H1 (cell line): ENCODE results near the gene USP3. TPM values are rescaled to one million over a fixed set of nuclear protein-coding genes. Genes with fewer than 3 reads are reported as not detected.

Experiments
- CTCF ChIA-PET: fragments of 300-600 bp; sonication (Branson Sonifier 250); formaldehyde crosslinking; loops from one replicate; lab custom pipeline; 2021; ENCODE audit not compliant: partially characterized antibody; lab: Charles Lee
- POLR2A ChIA-PET: fragments of 300-600 bp; sonication (Branson Sonifier 250); formaldehyde crosslinking; loops from one replicate; lab custom pipeline; 2021; ENCODE audit warnings: inconsistent platforms; ENCODE audit not compliant: partially characterized antibody; lab: Charles Lee
- DNase-seq, 2 experiments: peaks; one replicate each; pipeline versions ENCODE4 v3.0.0 to v3.0.0-alpha.2; 2010 to 2022; ENCODE audit warnings: low spot score in 2 of 2, low read depth in 1 of 2, mixed read lengths in 1 of 2
- FAIRE-seq: peaks from 2 replicates; lab custom pipeline; 2011; peaks lifted over from hg19 to GRCh38; lab: Jason Lieb, UNC
- H2AFZ ChIP-seq: 2 replicates; pipeline ENCODE4 v1.8.1; 2012; ENCODE audit warnings: low read length, inconsistent platforms
- H2AK5ac ChIP-seq: 2 replicates; pipeline ENCODE4 v1.6.1; 2013; ENCODE audit warnings: low read depth, low read length
- H2BK120ac ChIP-seq: replicated peaks from 2 replicates; pipeline ENCODE3; 2013; ENCODE audit warnings: low read depth, low read length, inconsistent platforms
- H2BK12ac ChIP-seq: 2 replicates; pipeline ENCODE4 v1.6.1; 2013; ENCODE audit warnings: low read depth, low read length
- H2BK15ac ChIP-seq: 2 replicates; pipeline ENCODE4 v1.6.1; 2013; ENCODE audit warnings: low read length
- H2BK20ac ChIP-seq: 2 replicates; pipeline ENCODE4 v1.6.1; 2013; ENCODE audit warnings: low read length
- H2BK5ac ChIP-seq: 2 replicates; pipeline ENCODE4 v1.6.1; 2013; ENCODE audit warnings: low read depth, low read length
- H3K14ac ChIP-seq: 2 replicates; pipeline ENCODE4 v1.6.1; 2013; ENCODE audit warnings: inconsistent platforms; ENCODE audit not compliant: insufficient read length
- H3K18ac ChIP-seq: 2 replicates; pipeline ENCODE4 v1.6.1; 2013; ENCODE audit warnings: low read length; ENCODE audit errors: extremely low read depth
- H3K23ac ChIP-seq: 2 replicates; pipeline ENCODE4 v1.6.1; 2013; ENCODE audit warnings: inconsistent platforms; ENCODE audit not compliant: insufficient read length
- H3K23me2 ChIP-seq: 2 replicates; pipeline ENCODE4 v1.6.1; 2013; ENCODE audit warnings: low read depth, low read length
- H3K27ac ChIP-seq: 2 replicates; pipeline ENCODE4 v1.6.1; 2011; ENCODE audit warnings: low read depth, low read length, inconsistent platforms
- H3K27me3 ChIP-seq, 4 experiments: replicated peaks in 1 of 4; 1 replicate in 1 of 4; 2 replicates in 3 of 4; pipeline versions ENCODE4 v1.6.1 to v1.8.1; 2011 to 2013; ENCODE audit warnings: low read length in 3 of 4, mild to moderate bottlenecking in 3 of 4, inconsistent platforms in 2 of 4, mixed read lengths in 2 of 4, moderate library complexity in 1 of 4; ENCODE audit not compliant: control insufficient read depth in 3 of 4, insufficient read depth in 3 of 4; ENCODE audit errors: extremely low read depth in 1 of 4
- H3K36me3 ChIP-seq, 4 experiments: 2 replicates each; pipeline versions ENCODE4 v1.6.1 to v1.8.1; 2011 to 2013; ENCODE audit warnings: mild to moderate bottlenecking in 4 of 4, low read length in 3 of 4, moderate library complexity in 2 of 4, control low read depth in 1 of 4, inconsistent platforms in 1 of 4; ENCODE audit not compliant: insufficient read depth in 4 of 4, control insufficient read depth in 2 of 4
- H3K4ac ChIP-seq: replicated peaks from 2 replicates; pipeline ENCODE3; 2013; ENCODE audit warnings: low read length, low read depth, mixed read lengths, inconsistent platforms; ENCODE audit not compliant: insufficient read length
- H3K4me1 ChIP-seq, 4 experiments: replicated peaks in 1 of 4; 1 replicate in 1 of 4; 2 replicates in 3 of 4; pipeline versions ENCODE4 v1.6.1 to v1.8.1; 2011 to 2013; ENCODE audit warnings: low read length in 3 of 4, inconsistent platforms in 2 of 4, mixed read lengths in 1 of 4; ENCODE audit not compliant: insufficient read depth in 4 of 4, control insufficient read depth in 3 of 4
- H3K4me2 ChIP-seq, 2 experiments: 2 replicates each; pipeline versions ENCODE4 v1.6.1 to v1.8.1; 2011 to 2013; ENCODE audit warnings: low read depth in 2 of 2, low read length in 2 of 2, control low read depth in 1 of 2, inconsistent platforms in 1 of 2, mild to moderate bottlenecking in 1 of 2; ENCODE audit not compliant: insufficient read depth in 1 of 2
- H3K4me3 ChIP-seq, 4 experiments: fragments of 200-600, 300-600 bp in 1 of 4; sonication (generic), shearing (Covaris generic), sonication (Bioruptor Twin) in 1 of 4; 2 replicates each; pipeline versions ENCODE4 v1.5.1 to v1.8.1; 2011 to 2016; ENCODE audit warnings: low read length in 4 of 4, low read depth in 3 of 4, control low read depth in 2 of 4, inconsistent platforms in 2 of 4, mild to moderate bottlenecking in 2 of 4, mixed read lengths in 1 of 4, moderate library complexity in 1 of 4; ENCODE audit not compliant: insufficient read depth in 2 of 4; ENCODE audit errors: extremely low read depth in 1 of 4
- H3K56ac ChIP-seq: replicated peaks from 2 replicates; pipeline ENCODE3; 2013; ENCODE audit warnings: low read depth, mild to moderate bottlenecking, mixed read lengths, low read length, inconsistent platforms; ENCODE audit not compliant: insufficient read length
- H3K79me1 ChIP-seq: 2 replicates; pipeline ENCODE4 v1.6.1; 2013; ENCODE audit warnings: low read depth, low read length, control low read depth
- H3K79me2 ChIP-seq, 2 experiments: 2 replicates each; pipeline versions ENCODE4 v1.6.1 to v1.8.1; 2012 to 2013; ENCODE audit warnings: low read length in 2 of 2, mild to moderate bottlenecking in 2 of 2, inconsistent platforms in 1 of 2; ENCODE audit not compliant: insufficient read depth in 2 of 2, control insufficient read depth in 1 of 2
- H3K9ac ChIP-seq, 4 experiments: replicated peaks in 1 of 4; 1 replicate in 1 of 4; 2 replicates in 3 of 4; pipeline versions ENCODE4 v1.6.1 to v1.8.1; 2011 to 2013; ENCODE audit warnings: low read depth in 3 of 4, low read length in 3 of 4, control low read depth in 2 of 4, mild to moderate bottlenecking in 2 of 4, moderate library complexity in 2 of 4, inconsistent platforms in 1 of 4; ENCODE audit errors: extremely low read depth in 1 of 4
- H3K9me3 ChIP-seq, 2 experiments: 2 replicates each; pipeline versions ENCODE4 v1.6.1 to v1.8.1; 2012 to 2013; ENCODE audit warnings: mild to moderate bottlenecking in 2 of 2, moderate library complexity in 2 of 2, control low read depth in 1 of 2, inconsistent platforms in 1 of 2, low read depth in 1 of 2, low read length in 1 of 2, mixed read lengths in 1 of 2; ENCODE audit not compliant: insufficient read depth in 2 of 2
- H4K20me1 ChIP-seq, 2 experiments: replicated peaks in 1 of 2; 2 replicates each; pipeline versions ENCODE3 to v1.8.1; 2011 to 2013; ENCODE audit warnings: inconsistent platforms in 2 of 2, low read length in 2 of 2, mild to moderate bottlenecking in 1 of 2; ENCODE audit not compliant: insufficient read depth in 2 of 2, control insufficient read depth in 1 of 2
- H4K5ac ChIP-seq: 2 replicates; pipeline ENCODE4 v1.6.1; 2013; ENCODE audit warnings: low read length, low read depth, mixed read lengths, inconsistent platforms; ENCODE audit not compliant: insufficient read length
- H4K8ac ChIP-seq: 2 replicates; pipeline ENCODE4 v1.8.0; 2013; ENCODE audit warnings: mild to moderate bottlenecking, moderate library complexity, low read length, inconsistent platforms; ENCODE audit not compliant: insufficient read depth; ENCODE audit errors: extremely low read depth
- H4K91ac ChIP-seq: replicated peaks from 2 replicates; pipeline ENCODE3; 2013; ENCODE audit warnings: low read length, mixed read lengths, inconsistent platforms; ENCODE audit not compliant: insufficient read length
- CBX5 ChIP-seq: fragments of 300-800, 300-1000 bp; sonication (generic); IDR thresholded peaks from 2 replicates; pipeline ENCODE4 v1.7.1; 2016; ENCODE audit warnings: antibody characterized with exemption, low read length, low read depth
- MAFK ChIP-seq: IDR thresholded peaks from 2 replicates; pipeline ENCODE4 v1.6.1; 2012; ENCODE audit warnings: low read depth, mild to moderate bottlenecking, improper control_type of control experiment, low read length
- PHF8 ChIP-seq: fragments of 200-600 bp; sonication (generic); conservative IDR thresholded peaks from 2 replicates; pipeline ENCODE4 v1.7.1; 2012; ENCODE audit warnings: low read depth, mild to moderate bottlenecking, inconsistent platforms, low read length, moderate library complexity
- RBBP5 ChIP-seq: IDR thresholded peaks from 2 replicates; pipeline ENCODE4 v1.7.1; 2012; ENCODE audit warnings: low read depth, mild to moderate bottlenecking, inconsistent platforms, low read length, moderate library complexity, borderline replicate concordance
- SIN3A ChIP-seq, 2 experiments: IDR thresholded peaks in 1 of 2; conservative IDR thresholded peaks in 1 of 2; 2 replicates each; pipeline ENCODE4 v1.6.1; 2011 to 2012; ENCODE audit warnings: low read length in 2 of 2, improper control_type of control experiment in 1 of 2, low read depth in 1 of 2, mild to moderate bottlenecking in 1 of 2
- SP2 ChIP-seq: IDR thresholded peaks from 2 replicates; pipeline ENCODE4 v1.6.1; 2012; ENCODE audit warnings: mild to moderate bottlenecking, low read length, inconsistent platforms
- TAF1 ChIP-seq: IDR thresholded peaks from 2 replicates; pipeline ENCODE4 v1.6.1; 2011; ENCODE audit warnings: mild to moderate bottlenecking, low read depth, low read length
- TCF12 ChIP-seq: IDR thresholded peaks from 2 replicates; pipeline ENCODE4 v1.6.1; 2011; ENCODE audit warnings: low read depth, mild to moderate bottlenecking, low read length
- WGBS, 2 experiments: shearing (Covaris generic) in 1 of 2; methylation state at CpG; one replicate each; pipeline versions ENCODE4 v1.1.6 to v1.1.7; 2013 to 2015; ENCODE audit warnings: low lambda C conversion rate in 2 of 2, mixed read lengths in 2 of 2, inconsistent platforms in 1 of 2, low coverage in 1 of 2, missing lambda C conversion rate in 1 of 2; ENCODE audit not compliant: insufficient replicate concordance in 2 of 2, insufficient coverage in 1 of 2, insufficient read length in 1 of 2; ENCODE audit errors: extremely low coverage in 1 of 2, missing lambda C conversion rate in 1 of 2; 5-methylcytosine and 5-hydroxymethylcytosine counted together
- polyA plus RNA-seq, 7 experiments: library from polyadenylated mRNA; depleted of rRNA in 3 of 7; stranded (reverse) in 5 of 7; unstranded in 2 of 7; fragments of >200 nt in 5 of 7; fragments of 200-250 nt in 2 of 7; gene quantifications; 1 replicate in 5 of 7; 2 replicates in 1 of 7; 4 replicates in 1 of 7; pipeline versions ENCODE4 v1.2.1 to v1.2.3, GENCODE V29; 2011 to 2013; ENCODE audit warnings: missing spikeins in 2 of 7, mixed read lengths in 2 of 7
- total RNA-seq: library from RNA; stranded (reverse); fragmentation: NEBNext Ultra II Directional; extraction: Animal tissue kit (Norgen Biotek cat#: 25700); gene quantifications from 2 replicates; pipeline ENCODE4 v1.2.1, GENCODE V29; 2021
- TF ChIP-seq, protein P1 (sequence below): IDR thresholded peaks from 2 replicates; pipeline ENCODE4 v1.6.1; 2011; ENCODE audit warnings: low read length, improper control_type of control experiment
- TF ChIP-seq, protein P2 (sequence below), 3 experiments: IDR thresholded peaks; 1 replicate in 2 of 3; 2 replicates in 1 of 3; pipeline versions ENCODE4 v1.5.1 to v1.6.1; 2011; ENCODE audit warnings: low read length in 3 of 3, mild to moderate bottlenecking in 3 of 3, inconsistent platforms in 2 of 3, low read depth in 1 of 3, moderate library complexity in 1 of 3; ENCODE audit not compliant: insufficient read depth in 1 of 3; ENCODE audit errors: control extremely low read depth in 1 of 3

The USP3 gene
- total and polyA plus RNA-seq, 2 of the 8 experiments (the other 6 are each of a cell fraction or from before 2014, with no cell fraction given) = 15.5 to 16.2 TPM

DNA sequence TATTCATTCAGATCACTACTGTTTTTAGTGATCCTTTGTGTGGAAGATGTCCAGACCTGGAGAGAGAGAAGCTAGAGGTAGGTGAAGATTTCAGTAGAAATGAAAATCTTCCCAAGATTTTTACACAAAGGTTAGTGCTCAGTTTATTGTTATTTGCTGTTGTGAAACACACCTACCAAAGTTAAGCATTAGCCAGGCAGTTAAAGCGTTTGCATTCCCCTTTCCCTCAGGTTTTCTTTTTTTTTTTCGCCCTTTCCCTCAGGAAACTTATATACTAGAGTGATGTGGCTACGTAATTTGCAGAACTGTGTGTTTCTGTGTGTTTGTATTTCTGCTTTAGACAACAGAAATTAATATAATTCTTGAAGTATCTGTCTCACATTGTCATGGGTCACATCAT lies 34.5 kb downstream of the USP3 start:
- no peak overlapping the region for H3K23ac ChIP-seq
- no peaks in the 10 kb centered on the region for H3K9me3 ChIP-seq
- H3K4ac ChIP-seq = no peak overlapping the region
- H3K79me2 ChIP-seq = no peaks in the 10 kb centered on the region
- no peaks in the 10 kb centered on the region for H3K36me3 ChIP-seq
- no peak overlapping the region for H3K4me2 ChIP-seq
- no peak overlapping the region for H3K56ac ChIP-seq
- no peak overlapping the region for H3K4me3 ChIP-seq
- no peaks in the 10 kb centered on the region for H3K23me2 ChIP-seq
- no peak overlapping the region for H2BK12ac ChIP-seq
- no peaks in the 10 kb centered on the region for H3K27me3 ChIP-seq
- H4K5ac ChIP-seq = no peak overlapping the region
- peaks cover 3 to 19% (median 11%) of the 10 kb centered on the region in 4 experiments; a peak in 6 of 7 replicates for H3K4me1 ChIP-seq
- H2AK5ac ChIP-seq = no peak overlapping the region
- H3K18ac ChIP-seq = no peak overlapping the region
- H3K27ac ChIP-seq = no peak overlapping the region
- H2BK15ac ChIP-seq = no peak overlapping the region
- no peak overlapping the region for H3K14ac ChIP-seq
- no peak overlapping the region for H2BK5ac ChIP-seq
- no peak for DNase-seq
- no peaks in the 10 kb centered on the region for H3K79me1 ChIP-seq
- H4K91ac ChIP-seq = no peak overlapping the region
- FAIRE-seq = no peak
- peak overlapping the region; percentile 13 for H2BK120ac ChIP-seq
- H3K9ac ChIP-seq = no peak overlapping the region
- H4K8ac ChIP-seq = no peak overlapping the region
- 74% methylated on average over 3 of the region's 3 CpGs; no CpG with 5 or more reads in 1 of the 2 experiments for WGBS, 2 experiments
- no peaks in the 10 kb centered on the region for H4K20me1 ChIP-seq
- POLR2A ChIA-PET = interaction anchor here (1.4 kb wide), 1 partner anchor 36 kb away, joined by 3 read pairs; no protein-coding TSS in a partner anchor
- CTCF ChIA-PET = interaction anchor here (1.5 to 4.3 kb wide), 2 partner anchors 8 to 20 kb away, joined by 3 to 28 read pairs; no protein-coding TSS in a partner anchor
- no peak overlapping the region for H2BK20ac ChIP-seq
- H2AFZ ChIP-seq = no peak overlapping the region
- no peak for TF ChIP-seq SP2
- TF ChIP-seq MAFK = no peak
- TF ChIP-seq RBBP5 = no peak
- TF ChIP-seq TAF1 = no peak
- TF ChIP-seq, protein P1, sequence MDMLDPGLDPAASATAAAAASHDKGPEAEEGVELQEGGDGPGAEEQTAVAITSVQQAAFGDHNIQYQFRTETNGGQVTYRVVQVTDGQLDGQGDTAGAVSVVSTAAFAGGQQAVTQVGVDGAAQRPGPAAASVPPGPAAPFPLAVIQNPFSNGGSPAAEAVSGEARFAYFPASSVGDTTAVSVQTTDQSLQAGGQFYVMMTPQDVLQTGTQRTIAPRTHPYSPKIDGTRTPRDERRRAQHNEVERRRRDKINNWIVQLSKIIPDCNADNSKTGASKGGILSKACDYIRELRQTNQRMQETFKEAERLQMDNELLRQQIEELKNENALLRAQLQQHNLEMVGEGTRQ = no peak
- no peak for TF ChIP-seq CBX5
- no peak for TF ChIP-seq SIN3A (conservative IDR thresholded peaks at IDR 0.05 in 1 of 2, IDR thresholded peaks at IDR 0.05 in 1 of 2; ENCODE audit: low read depth in 1 of 2, low read length in 2 of 2)
- TF ChIP-seq, protein P2, sequence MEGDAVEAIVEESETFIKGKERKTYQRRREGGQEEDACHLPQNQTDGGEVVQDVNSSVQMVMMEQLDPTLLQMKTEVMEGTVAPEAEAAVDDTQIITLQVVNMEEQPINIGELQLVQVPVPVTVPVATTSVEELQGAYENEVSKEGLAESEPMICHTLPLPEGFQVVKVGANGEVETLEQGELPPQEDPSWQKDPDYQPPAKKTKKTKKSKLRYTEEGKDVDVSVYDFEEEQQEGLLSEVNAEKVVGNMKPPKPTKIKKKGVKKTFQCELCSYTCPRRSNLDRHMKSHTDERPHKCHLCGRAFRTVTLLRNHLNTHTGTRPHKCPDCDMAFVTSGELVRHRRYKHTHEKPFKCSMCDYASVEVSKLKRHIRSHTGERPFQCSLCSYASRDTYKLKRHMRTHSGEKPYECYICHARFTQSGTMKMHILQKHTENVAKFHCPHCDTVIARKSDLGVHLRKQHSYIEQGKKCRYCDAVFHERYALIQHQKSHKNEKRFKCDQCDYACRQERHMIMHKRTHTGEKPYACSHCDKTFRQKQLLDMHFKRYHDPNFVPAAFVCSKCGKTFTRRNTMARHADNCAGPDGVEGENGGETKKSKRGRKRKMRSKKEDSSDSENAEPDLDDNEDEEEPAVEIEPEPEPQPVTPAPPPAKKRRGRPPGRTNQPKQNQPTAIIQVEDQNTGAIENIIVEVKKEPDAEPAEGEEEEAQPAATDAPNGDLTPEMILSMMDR (IDR thresholded peaks at IDR 0.05; ENCODE audit: control extremely low read depth in 1 of 3, insufficient read depth in 1 of 3, low read depth in 1 of 3, low read length in 3 of 3) = no peak
- no peak for TF ChIP-seq TCF12
- no peak for TF ChIP-seq PHF8
